ENCODE results near the gene BEND5. TPM values are rescaled to one million over a fixed set of nuclear protein-coding genes. Genes with fewer than 3 reads are reported as not detected.

The BEND5 gene
- polyA plus RNA-seq, 5 donors, result 28.3 to 41.0 (median 31.5) TPM

DNA sequence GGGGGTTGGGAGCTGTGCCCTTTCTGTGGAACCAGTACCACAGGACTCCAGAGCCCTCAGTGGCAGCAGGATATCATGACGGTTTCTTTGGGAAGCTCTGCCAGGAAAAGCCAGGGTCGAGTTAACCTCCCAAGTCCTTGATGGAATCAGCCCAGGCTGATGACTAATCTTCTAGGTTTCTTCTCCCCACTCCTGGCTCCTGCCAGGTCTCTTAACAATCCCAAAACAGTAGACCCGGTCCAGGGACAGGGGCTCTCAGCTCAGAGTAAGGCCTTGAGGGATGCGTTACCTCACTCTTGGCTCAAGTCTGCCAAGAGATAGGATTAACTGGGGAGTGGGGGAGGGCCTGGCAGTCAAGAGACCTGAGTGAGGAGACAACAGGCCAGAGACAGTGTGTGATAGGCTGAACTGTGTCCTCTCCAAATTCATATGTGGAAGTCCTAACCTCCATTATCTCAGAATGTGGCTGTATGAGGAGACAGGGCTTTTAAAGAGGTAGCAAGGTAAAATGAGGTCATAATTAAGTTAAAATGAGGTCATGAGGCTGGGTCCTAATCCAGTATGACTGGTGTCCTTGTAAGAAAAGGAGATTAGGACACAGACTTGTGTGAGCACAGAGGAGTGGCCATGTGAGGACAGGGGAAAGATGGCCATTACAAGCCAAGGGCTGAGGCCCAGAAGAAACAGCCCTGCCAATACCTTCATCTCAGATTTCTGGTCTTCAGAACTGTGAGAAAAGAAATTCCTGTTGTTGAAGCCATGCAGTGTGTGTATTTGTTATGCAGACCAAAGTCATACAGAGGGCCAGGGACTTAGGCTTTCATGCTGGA, 95.0 kb downstream of the BEND5 start:
- no peak for DNase-seq

DNA sequence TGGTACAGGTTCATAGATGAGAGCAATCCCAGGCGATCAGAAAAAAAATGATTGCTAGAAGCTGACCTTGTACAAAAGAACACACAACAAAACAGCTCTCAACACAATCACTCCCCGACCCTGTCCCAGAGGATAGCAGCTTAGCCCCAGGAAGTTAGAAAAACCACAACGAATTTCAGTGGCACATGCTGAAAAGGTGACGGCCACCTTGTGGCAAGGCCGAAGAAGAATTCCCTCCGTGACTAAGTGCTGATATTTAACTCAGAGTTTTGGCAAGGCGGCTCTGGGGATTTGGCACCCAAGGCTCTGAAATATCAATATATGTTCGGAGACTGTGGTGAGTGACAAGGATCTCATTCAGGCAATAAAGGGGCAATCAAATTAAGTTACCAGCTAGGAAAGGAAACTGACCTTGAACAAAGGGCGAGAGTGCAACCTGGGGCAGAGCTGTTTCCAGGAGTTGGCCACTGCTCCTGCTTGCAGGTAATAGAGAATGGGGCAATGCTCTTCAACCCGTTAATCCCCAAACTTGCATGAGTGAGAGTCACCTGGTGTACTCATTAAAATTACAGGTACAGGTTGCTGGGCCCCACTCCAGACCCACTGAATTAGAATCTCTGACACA, 96.2 kb downstream of the BEND5 start:
- no peak for DNase-seq

DNA sequence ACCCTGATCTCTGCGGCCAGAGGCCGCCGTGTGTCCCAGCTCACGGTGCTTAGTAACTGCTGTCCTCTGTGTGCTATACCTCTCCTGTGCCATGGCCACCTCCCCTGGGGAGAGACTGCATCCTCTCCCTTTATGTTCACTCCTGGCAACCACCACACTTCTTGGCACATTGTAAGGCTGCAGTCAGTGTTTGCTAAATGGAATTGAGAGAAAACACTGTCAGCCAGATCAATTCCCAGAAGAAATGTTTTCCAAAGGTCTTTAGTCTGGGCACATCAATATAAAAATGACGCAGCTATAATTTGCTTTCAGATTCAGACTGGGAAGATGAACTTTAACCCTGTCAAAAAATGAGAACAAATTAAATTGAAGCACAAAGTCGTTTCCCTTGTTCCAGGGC, 96.8 kb downstream of the BEND5 start:
- DNase-seq, result no peak

DNA sequence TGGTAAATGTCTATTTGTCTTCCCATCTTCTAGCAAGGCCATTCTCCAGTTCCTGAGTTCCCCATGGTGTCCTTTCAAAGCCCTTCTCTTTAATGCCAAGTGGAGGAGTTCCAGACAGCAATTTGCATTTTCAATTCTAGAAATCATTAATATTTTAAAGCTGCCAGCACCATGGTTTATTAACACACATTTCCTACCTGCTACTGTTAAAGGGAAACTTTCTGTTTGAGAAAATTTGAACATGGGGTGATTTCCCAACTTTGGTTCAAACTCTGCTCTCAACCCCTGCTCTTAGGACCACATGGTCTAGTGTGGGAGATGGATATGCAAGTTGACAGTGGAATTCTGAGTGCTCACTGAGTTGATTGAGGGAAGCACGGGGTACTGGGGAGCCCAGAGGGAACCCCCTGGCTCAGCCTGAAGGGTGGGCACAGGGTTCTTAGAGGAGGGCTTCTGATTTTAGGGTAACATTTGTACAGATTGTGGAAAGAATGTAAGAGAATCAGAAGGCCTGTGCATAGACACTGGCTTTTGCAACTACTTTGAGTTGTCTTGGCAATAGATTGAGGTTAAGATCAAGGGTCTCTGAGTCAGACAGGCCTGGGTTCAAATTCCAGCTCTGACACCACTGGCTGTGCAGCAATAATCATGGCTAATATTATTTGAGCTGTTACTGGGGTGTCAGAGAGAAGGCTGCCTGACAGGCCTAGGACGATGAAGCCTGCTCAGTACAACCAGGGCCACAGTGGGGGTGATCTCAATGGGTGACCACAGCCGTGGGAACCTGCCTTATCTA, 97.8 kb downstream of the BEND5 start:
- no peak for DNase-seq
